H1 (cell line): ENCODE results near the gene ARMH2. TPM values are rescaled to one million over a fixed set of nuclear protein-coding genes. Genes with fewer than 3 reads are reported as not detected.

ENCODE experiments used
- CBX8 ChIP-seq: fragments of 300-800, 300-1000 bp; sonication (generic); IDR thresholded peaks from 2 replicates; pipeline ENCODE4 v1.7.1; 2016; ENCODE audit warnings: low read depth, low read length, borderline replicate concordance
- CHD2 ChIP-seq: IDR thresholded peaks from 2 replicates; pipeline ENCODE4 v1.6.1; 2012; ENCODE audit warnings: low read length, improper control_type of control experiment
- CTCF ChIP-seq, 3 experiments: IDR thresholded peaks; 1 replicate in 2 of 3; 2 replicates in 1 of 3; pipeline versions ENCODE4 v1.5.1 to v1.6.1; 2011; ENCODE audit warnings: low read length in 3 of 3, mild to moderate bottlenecking in 3 of 3, inconsistent platforms in 2 of 3, low read depth in 1 of 3, moderate library complexity in 1 of 3; ENCODE audit not compliant: insufficient read depth in 1 of 3; ENCODE audit errors: control extremely low read depth in 1 of 3
- EP300 ChIP-seq, 2 experiments: IDR thresholded peaks; 1 replicate in 1 of 2; 2 replicates in 1 of 2; pipeline ENCODE4 v1.6.1; 2011 to 2012; ENCODE audit warnings: low read depth in 2 of 2, low read length in 2 of 2, mild to moderate bottlenecking in 2 of 2, borderline replicate concordance in 1 of 2, inconsistent platforms in 1 of 2, moderate library complexity in 1 of 2
- GABPA ChIP-seq: IDR thresholded peaks from 2 replicates; pipeline ENCODE4 v1.6.1; 2011; ENCODE audit warnings: mild to moderate bottlenecking, low read length, moderate library complexity, borderline replicate concordance; ENCODE audit not compliant: insufficient read depth
- HDAC2 ChIP-seq, 2 experiments: fragments of 300-600 bp in 1 of 2; sonication (generic) in 1 of 2; IDR thresholded peaks; 2 replicates each; pipeline ENCODE4 v1.6.1; 2011 to 2012; ENCODE audit warnings: low read depth in 2 of 2, low read length in 2 of 2, mild to moderate bottlenecking in 2 of 2, moderate library complexity in 2 of 2, borderline replicate concordance in 1 of 2, inconsistent platforms in 1 of 2
- JUN ChIP-seq: IDR thresholded peaks from 2 replicates; pipeline ENCODE4 v1.6.1; 2011; ENCODE audit warnings: low read depth, mild to moderate bottlenecking, improper control_type of control experiment, low read length
- KDM5A ChIP-seq: fragments of 200-600 bp; IDR thresholded peaks from 2 replicates; pipeline ENCODE4 v1.7.1; 2012; ENCODE audit warnings: mild to moderate bottlenecking, low read length, inconsistent platforms, mixed read lengths
- NANOG ChIP-seq: IDR thresholded peaks from 2 replicates; pipeline ENCODE4 v1.6.1; 2011; ENCODE audit warnings: low read length, low read depth, mild to moderate bottlenecking, inconsistent platforms; ENCODE audit not compliant: insufficient read depth, poor library complexity, severe bottlenecking
- PHF8 ChIP-seq: fragments of 200-600 bp; sonication (generic); conservative IDR thresholded peaks from 2 replicates; pipeline ENCODE4 v1.7.1; 2012; ENCODE audit warnings: low read depth, mild to moderate bottlenecking, inconsistent platforms, low read length, moderate library complexity
- RFX5 ChIP-seq: IDR thresholded peaks from 2 replicates; pipeline ENCODE4 v1.6.1; 2011; ENCODE audit warnings: low read depth, low read length, improper control_type of control experiment, borderline replicate concordance
- SIN3A ChIP-seq, 2 experiments: IDR thresholded peaks in 1 of 2; conservative IDR thresholded peaks in 1 of 2; 2 replicates each; pipeline ENCODE4 v1.6.1; 2011 to 2012; ENCODE audit warnings: low read length in 2 of 2, improper control_type of control experiment in 1 of 2, low read depth in 1 of 2, mild to moderate bottlenecking in 1 of 2
- SIRT6 ChIP-seq: IDR thresholded peaks from one replicate; pipeline ENCODE4 v1.7.1; 2012; ENCODE audit warnings: low read length, inconsistent platforms
- SIX5 ChIP-seq: IDR thresholded peaks from 2 replicates; pipeline ENCODE4 v1.6.1; 2011; ENCODE audit warnings: mild to moderate bottlenecking, low read depth, low read length
- SUZ12 ChIP-seq: fragments of 200-600 bp; sonication (generic); IDR thresholded peaks from 2 replicates; pipeline ENCODE4 v1.6.1; 2012; ENCODE audit warnings: mild to moderate bottlenecking, inconsistent platforms, low read length, moderate library complexity, mixed read lengths
- TBP ChIP-seq: IDR thresholded peaks from 2 replicates; pipeline ENCODE4 v1.6.1; 2011; ENCODE audit warnings: low read depth, low read length, improper control_type of control experiment
- YY1 ChIP-seq: IDR thresholded peaks from 2 replicates; pipeline ENCODE4 v1.6.1; 2011; ENCODE audit warnings: low read depth, mild to moderate bottlenecking, low read length
- ZNF274 ChIP-seq: IDR thresholded peaks from 2 replicates; pipeline ENCODE4 v1.7.0; 2012; ENCODE audit warnings: low read length, borderline replicate concordance; ENCODE audit errors: extremely low read depth
- polyA plus RNA-seq, 7 experiments: library from polyadenylated mRNA; depleted of rRNA in 3 of 7; stranded (reverse) in 5 of 7; unstranded in 2 of 7; fragments of >200 nt in 5 of 7; fragments of 200-250 nt in 2 of 7; gene quantifications; 1 replicate in 5 of 7; 2 replicates in 1 of 7; 4 replicates in 1 of 7; pipeline versions ENCODE4 v1.2.1 to v1.2.3, GENCODE V29; 2011 to 2013; ENCODE audit warnings: missing spikeins in 2 of 7, mixed read lengths in 2 of 7
- total RNA-seq: library from RNA; stranded (reverse); fragmentation: NEBNext Ultra II Directional; extraction: Animal tissue kit (Norgen Biotek cat#: 25700); gene quantifications from 2 replicates; pipeline ENCODE4 v1.2.1, GENCODE V29; 2021
- TF ChIP-seq, protein P1 (sequence below): IDR thresholded peaks from 2 replicates; pipeline ENCODE4 v1.6.1; 2011; ENCODE audit warnings: low read depth, mild to moderate bottlenecking, low read length; ENCODE audit not compliant: insufficient read depth

Gene ARMH2
- total and polyA plus RNA-seq, 2 of the 8 experiments (the other 6 are each of a cell fraction or from before 2014, with no cell fraction given) = not detected

- TF ChIP-seq, protein P1, sequence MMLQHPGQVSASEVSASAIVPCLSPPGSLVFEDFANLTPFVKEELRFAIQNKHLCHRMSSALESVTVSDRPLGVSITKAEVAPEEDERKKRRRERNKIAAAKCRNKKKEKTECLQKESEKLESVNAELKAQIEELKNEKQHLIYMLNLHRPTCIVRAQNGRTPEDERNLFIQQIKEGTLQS = peak; percentile 29; the same call in 1 of the 2 replicates
- TF ChIP-seq GABPA = no peak
- no peak for TF ChIP-seq YY1
- TF ChIP-seq HDAC2 (IDR thresholded peaks at IDR 0.05; ENCODE audit: borderline replicate concordance in 1 of 2, low read depth in 2 of 2, low read length in 2 of 2) = no peak; a peak in 2 of 4 replicates
- no peak for TF ChIP-seq ZNF274
- TF ChIP-seq CTCF (IDR thresholded peaks at IDR 0.05; ENCODE audit: control extremely low read depth in 1 of 3, insufficient read depth in 1 of 3, low read depth in 1 of 3, low read length in 3 of 3) = no peak
- no peak for TF ChIP-seq SIX5
- TF ChIP-seq CHD2 = peak; percentile 66
- TF ChIP-seq PHF8 = peak; percentile 96
- no peak for TF ChIP-seq RFX5
- no peak for TF ChIP-seq CBX8
- TF ChIP-seq KDM5A = 0 out of 2 replicates have a peak, but pooled peaks have one; percentile 35
- no peak for TF ChIP-seq SIRT6
- TF ChIP-seq SIN3A (conservative IDR thresholded peaks at IDR 0.05 in 1 of 2, IDR thresholded peaks at IDR 0.05 in 1 of 2; ENCODE audit: low read depth in 1 of 2, low read length in 2 of 2) = peak in 1 of 2 experiments; percentile 77
- TF ChIP-seq JUN = no peak
- TF ChIP-seq EP300 (IDR thresholded peaks at IDR 0.05; ENCODE audit: borderline replicate concordance in 1 of 2, low read depth in 2 of 2, low read length in 2 of 2) = peak in 1 of 2 experiments; percentile 67; a peak in 1 of 3 replicates
- no peak for TF ChIP-seq SUZ12
- no peak for TF ChIP-seq NANOG
- TF ChIP-seq TBP = peak; percentile 79
These were observed 23.8 kb downstream of the ARMH2 start, which contains the start of gene GMNN (continued) for GRCh38 chr6:24774696-24775519.
